ENCODE data around the gene CYP27B1.

- no peak for TF ChIP-seq CTCF (IDR thresholded peaks at IDR 0.05)
- no peak for TF ChIP-seq POLR2A (IDR thresholded peaks at IDR 0.05)
These were observed 997 bp downstream of the CYP27B1 start for GRCh38 chr12:57765698-57766463.

Data from uterus (tissue), 2 donors.